WTC11 (cell line): ENCODE measurements around the gene TPM4. TPM values are rescaled to one million over a fixed set of nuclear protein-coding genes. Genes with fewer than 3 reads are reported as not detected.

Experiments
- ATAC-seq: fragments of 200-7000 bp; cut with Tn5 transposase; 2 replicates; pipeline ENCODE4 v1.10.0; 2021; ENCODE audit warnings: mild to moderate bottlenecking, moderate library complexity
- CTCF ChIA-PET: fragments of 300-600 bp; sonication (Branson Sonifier 250); formaldehyde crosslinking; loops from one replicate; lab custom pipeline; 2021; ENCODE audit warnings: antibody characterized with exemption; lab: Charles Lee
- POLR2A ChIA-PET: fragments of 350-600 bp; sonication (Branson Sonifier 250); formaldehyde crosslinking; loops from one replicate; lab custom pipeline; 2021; ENCODE audit warnings: antibody characterized with exemption; lab: Charles Lee
- DNase-seq: peaks from one replicate; pipeline ENCODE4 v3.0.0; 2021; ENCODE audit warnings: low spot score
- H3K27ac Mint-ChIP-seq: 2 replicates; pipeline ENCODE4 v1.8.0; 2021; ENCODE audit warnings: mixed read lengths
- H3K27me3 Mint-ChIP-seq: 2 replicates; pipeline ENCODE4 v1.8.0; 2021; ENCODE audit warnings: low read depth, mild to moderate bottlenecking, moderate library complexity, mixed read lengths
- H3K36me3 Mint-ChIP-seq: 2 replicates; pipeline ENCODE4 v1.8.0; 2021; ENCODE audit warnings: mixed read lengths
- H3K4me1 Mint-ChIP-seq: 2 replicates; pipeline ENCODE4 v1.8.0; 2022; ENCODE audit warnings: mixed read lengths
- H3K4me3 Mint-ChIP-seq: 2 replicates; pipeline ENCODE4 v1.8.0; 2021; ENCODE audit warnings: mild to moderate bottlenecking, moderate library complexity, mixed read lengths
- H3K9me3 Mint-ChIP-seq: 2 replicates; pipeline ENCODE4 v1.8.0; 2021; ENCODE audit warnings: mixed read lengths
- ELF4 ChIP-seq: sonication (generic); formaldehyde crosslinking; IDR thresholded peaks from 2 replicates; pipeline ENCODE4 v1.8.1; 2022; ENCODE audit warnings: low read depth, mild to moderate bottlenecking, moderate library complexity, missing genetic modification reagents
- FOXP1 ChIP-seq: sonication (generic); formaldehyde crosslinking; IDR thresholded peaks from 2 replicates; pipeline ENCODE4 v1.8.0; 2022; ENCODE audit warnings: missing genetic modification reagents, mild to moderate bottlenecking, moderate library complexity, borderline replicate concordance
- GRHL2 ChIP-seq: fragments of 250-450 bp; sonication (Bioruptor Pico); IDR thresholded peaks from 2 replicates; pipeline ENCODE4 v1.8.0; 2022; ENCODE audit warnings: mild to moderate bottlenecking, moderate library complexity; ENCODE audit not compliant: insufficient replicate concordance, severe bottlenecking
- MXD4 ChIP-seq: fragments of 250-450 bp; sonication (Bioruptor Pico); IDR thresholded peaks from 2 replicates; pipeline ENCODE4 v1.8.0; 2021; ENCODE audit warnings: mild to moderate bottlenecking, moderate library complexity, borderline replicate concordance
- NR3C1 ChIP-seq: sonication (generic); formaldehyde crosslinking; conservative IDR thresholded peaks from 2 replicates; pipeline ENCODE4 v1.8.1; 2023; ENCODE audit warnings: low read depth, mild to moderate bottlenecking, missing genetic modification reagents
- RELA ChIP-seq: sonication (generic); formaldehyde crosslinking; IDR thresholded peaks from 2 replicates; pipeline ENCODE4 v1.8.1; 2022; ENCODE audit warnings: missing genetic modification reagents, mild to moderate bottlenecking, borderline replicate concordance
- RORB ChIP-seq: fragments of 250-450 bp; sonication (Bioruptor Pico); IDR thresholded peaks from 2 replicates; pipeline ENCODE4 v1.9.0; 2021; ENCODE audit warnings: mild to moderate bottlenecking
- SMAD3 ChIP-seq: sonication (generic); formaldehyde crosslinking; IDR thresholded peaks from 2 replicates; pipeline ENCODE4 v1.8.0; 2022; ENCODE audit warnings: missing genetic modification reagents, mild to moderate bottlenecking, borderline replicate concordance
- SMAD4 ChIP-seq: sonication (generic); formaldehyde crosslinking; IDR thresholded peaks from 2 replicates; pipeline ENCODE4 v1.8.0; 2022; ENCODE audit warnings: mild to moderate bottlenecking, missing genetic modification reagents
- TCF7 ChIP-seq: sonication (generic); formaldehyde crosslinking; IDR thresholded peaks from 2 replicates; pipeline ENCODE4 v1.8.0; 2022; ENCODE audit warnings: mild to moderate bottlenecking, low read depth, missing genetic modification reagents, moderate library complexity
- ZNF317 ChIP-seq: sonication (generic); formaldehyde crosslinking; IDR thresholded peaks from 2 replicates; pipeline ENCODE4 v1.8.1; 2023; ENCODE audit warnings: low read depth, mild to moderate bottlenecking, moderate library complexity, missing genetic modification reagents, borderline replicate concordance
- total RNA-seq: library from RNA; stranded (reverse); gene quantifications from 3 replicates; pipeline ENCODE4 v1.2.3, GENCODE V29; 2021
- TF ChIP-seq, protein P1 (sequence below): fragments of 250-450 bp; sonication (Bioruptor Pico); IDR thresholded peaks from 2 replicates; pipeline ENCODE4 v1.9.0; 2021; ENCODE audit warnings: moderate library complexity, mild to moderate bottlenecking, inconsistent platforms, borderline replicate concordance
- TF ChIP-seq, protein P2 (sequence below): sonication (generic); formaldehyde crosslinking; IDR thresholded peaks from 2 replicates; pipeline ENCODE4 v1.8.0; 2023; ENCODE audit warnings: missing genetic modification reagents, mild to moderate bottlenecking, borderline replicate concordance
- TF ChIP-seq, protein P3 (sequence below): fragments of 250-450 bp; sonication (Bioruptor Pico); conservative IDR thresholded peaks from 2 replicates; pipeline ENCODE4 v1.9.0; 2021; ENCODE audit warnings: mild to moderate bottlenecking
- TF ChIP-seq, protein P4 (sequence below): sonication (generic); formaldehyde crosslinking; IDR thresholded peaks from 2 replicates; pipeline ENCODE4 v1.8.0; 2022; ENCODE audit warnings: mild to moderate bottlenecking, missing genetic modification reagents
- TF ChIP-seq, protein P5 (sequence below): fragments of 250-450 bp; sonication (Bioruptor Pico); IDR thresholded peaks from 2 replicates; pipeline ENCODE4 v1.8.0; 2021; ENCODE audit warnings: mild to moderate bottlenecking
- TF ChIP-seq, protein P6 (sequence below): sonication (generic); formaldehyde crosslinking; IDR thresholded peaks from 2 replicates; pipeline ENCODE4 v1.8.1; 2022; ENCODE audit warnings: mild to moderate bottlenecking, moderate library complexity, missing genetic modification reagents
- TF ChIP-seq, protein P7 (sequence below): sonication (generic); formaldehyde crosslinking; IDR thresholded peaks from 2 replicates; pipeline ENCODE4 v1.8.1; 2023; ENCODE audit warnings: mild to moderate bottlenecking, missing genetic modification reagents, moderate library complexity
- TF ChIP-seq, protein P8 (sequence below): fragments of 200-600 bp; IDR thresholded peaks from 2 replicates; pipeline ENCODE4 v1.8.0; 2022; ENCODE audit warnings: antibody characterized with exemption
- TF ChIP-seq, protein P9 (sequence below): sonication (generic); formaldehyde crosslinking; IDR thresholded peaks from 2 replicates; pipeline ENCODE4 v1.8.1; 2022; ENCODE audit warnings: low read depth, missing genetic modification reagents, borderline replicate concordance

The TPM4 gene
- total RNA-seq, 1 experiment from 2014 or later = 302 TPM

DNA sequence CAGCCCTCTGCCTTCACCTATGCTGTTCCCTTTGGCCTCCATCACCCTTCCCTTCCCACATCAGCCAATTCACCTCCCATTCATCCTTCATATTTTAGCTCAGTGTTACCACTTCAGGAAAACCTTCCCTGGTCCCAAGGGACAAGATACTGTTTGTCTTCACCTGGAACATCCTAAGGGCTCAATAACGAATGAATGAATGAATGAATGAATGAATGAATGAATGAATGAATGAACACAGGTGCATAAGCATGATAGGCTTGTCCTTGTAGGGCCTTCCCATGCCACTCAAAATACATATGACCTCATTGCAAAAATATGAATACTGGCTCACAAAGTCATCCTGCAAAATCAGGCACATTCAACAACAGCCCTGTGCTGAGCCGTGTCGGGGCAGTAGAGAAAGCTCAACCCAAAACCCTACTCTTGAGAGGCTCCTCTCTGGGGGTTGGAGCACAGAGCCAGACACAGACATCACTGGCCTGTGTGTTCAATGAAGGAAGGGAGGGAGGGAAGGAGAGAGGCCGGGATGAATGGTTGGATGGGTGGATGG lies 33.7 kb upstream of the TPM4 start (continued):
- TF ChIP-seq, protein P1, sequence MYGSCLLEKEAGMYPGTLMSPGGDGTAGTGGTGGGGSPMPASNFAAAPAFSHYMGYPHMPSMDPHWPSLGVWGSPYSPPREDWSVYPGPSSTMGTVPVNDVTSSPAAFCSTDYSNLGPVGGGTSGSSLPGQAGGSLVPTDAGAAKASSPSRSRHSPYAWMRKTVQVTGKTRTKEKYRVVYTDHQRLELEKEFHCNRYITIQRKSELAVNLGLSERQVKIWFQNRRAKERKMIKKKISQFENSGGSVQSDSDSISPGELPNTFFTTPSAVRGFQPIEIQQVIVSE (CRISPR knock-in tag) = no peak
- TF ChIP-seq ELF4 (CRISPR knock-in tag) (no peak), RELA (CRISPR knock-in tag) (no peak), TCF7 (CRISPR knock-in tag) (no peak), FOXP1 (CRISPR knock-in tag) (no peak), ZNF317 (no peak)
- TF ChIP-seq, protein P2, sequence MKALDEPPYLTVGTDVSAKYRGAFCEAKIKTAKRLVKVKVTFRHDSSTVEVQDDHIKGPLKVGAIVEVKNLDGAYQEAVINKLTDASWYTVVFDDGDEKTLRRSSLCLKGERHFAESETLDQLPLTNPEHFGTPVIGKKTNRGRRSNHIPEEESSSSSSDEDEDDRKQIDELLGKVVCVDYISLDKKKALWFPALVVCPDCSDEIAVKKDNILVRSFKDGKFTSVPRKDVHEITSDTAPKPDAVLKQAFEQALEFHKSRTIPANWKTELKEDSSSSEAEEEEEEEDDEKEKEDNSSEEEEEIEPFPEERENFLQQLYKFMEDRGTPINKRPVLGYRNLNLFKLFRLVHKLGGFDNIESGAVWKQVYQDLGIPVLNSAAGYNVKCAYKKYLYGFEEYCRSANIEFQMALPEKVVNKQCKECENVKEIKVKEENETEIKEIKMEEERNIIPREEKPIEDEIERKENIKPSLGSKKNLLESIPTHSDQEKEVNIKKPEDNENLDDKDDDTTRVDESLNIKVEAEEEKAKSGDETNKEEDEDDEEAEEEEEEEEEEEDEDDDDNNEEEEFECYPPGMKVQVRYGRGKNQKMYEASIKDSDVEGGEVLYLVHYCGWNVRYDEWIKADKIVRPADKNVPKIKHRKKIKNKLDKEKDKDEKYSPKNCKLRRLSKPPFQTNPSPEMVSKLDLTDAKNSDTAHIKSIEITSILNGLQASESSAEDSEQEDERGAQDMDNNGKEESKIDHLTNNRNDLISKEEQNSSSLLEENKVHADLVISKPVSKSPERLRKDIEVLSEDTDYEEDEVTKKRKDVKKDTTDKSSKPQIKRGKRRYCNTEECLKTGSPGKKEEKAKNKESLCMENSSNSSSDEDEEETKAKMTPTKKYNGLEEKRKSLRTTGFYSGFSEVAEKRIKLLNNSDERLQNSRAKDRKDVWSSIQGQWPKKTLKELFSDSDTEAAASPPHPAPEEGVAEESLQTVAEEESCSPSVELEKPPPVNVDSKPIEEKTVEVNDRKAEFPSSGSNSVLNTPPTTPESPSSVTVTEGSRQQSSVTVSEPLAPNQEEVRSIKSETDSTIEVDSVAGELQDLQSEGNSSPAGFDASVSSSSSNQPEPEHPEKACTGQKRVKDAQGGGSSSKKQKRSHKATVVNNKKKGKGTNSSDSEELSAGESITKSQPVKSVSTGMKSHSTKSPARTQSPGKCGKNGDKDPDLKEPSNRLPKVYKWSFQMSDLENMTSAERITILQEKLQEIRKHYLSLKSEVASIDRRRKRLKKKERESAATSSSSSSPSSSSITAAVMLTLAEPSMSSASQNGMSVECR (CRISPR knock-in tag) = no peak
- TF ChIP-seq, protein P3, sequence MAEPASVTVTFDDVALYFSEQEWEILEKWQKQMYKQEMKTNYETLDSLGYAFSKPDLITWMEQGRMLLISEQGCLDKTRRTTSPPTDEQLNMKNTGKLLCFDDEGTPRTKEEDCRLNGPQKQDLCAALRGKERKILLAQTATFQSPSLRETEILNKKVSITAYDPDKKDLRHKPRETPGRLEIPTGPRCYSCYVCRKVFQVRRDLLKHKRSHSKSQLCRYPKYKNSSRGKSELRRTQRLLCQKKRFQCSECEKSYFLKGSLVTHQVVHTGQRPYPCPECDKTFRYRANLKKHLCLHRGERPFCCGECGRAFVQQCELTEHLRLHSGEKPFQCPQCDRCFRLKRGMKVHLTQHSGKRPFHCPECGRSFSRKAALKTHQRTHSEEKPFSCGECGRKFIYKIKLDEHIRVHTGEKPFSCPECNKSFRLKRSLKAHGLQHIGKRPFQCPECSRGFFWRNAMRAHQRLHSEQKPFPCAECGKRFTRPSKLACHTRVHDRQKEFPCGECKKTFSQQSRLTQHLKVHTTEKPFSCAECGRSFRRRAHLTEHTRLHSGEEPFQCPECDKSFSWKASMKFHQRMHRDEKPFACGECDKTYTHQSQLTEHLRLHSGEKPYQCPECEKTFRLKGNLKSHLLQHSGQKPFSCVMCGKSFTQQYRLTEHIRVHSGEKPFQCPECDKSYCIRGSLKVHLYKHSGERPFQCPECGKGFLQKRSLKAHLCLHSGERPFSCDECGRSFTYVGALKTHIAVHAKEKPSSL = no peak
- TF ChIP-seq, protein P4, sequence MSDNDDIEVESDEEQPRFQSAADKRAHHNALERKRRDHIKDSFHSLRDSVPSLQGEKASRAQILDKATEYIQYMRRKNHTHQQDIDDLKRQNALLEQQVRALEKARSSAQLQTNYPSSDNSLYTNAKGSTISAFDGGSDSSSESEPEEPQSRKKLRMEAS = no peak

DNA sequence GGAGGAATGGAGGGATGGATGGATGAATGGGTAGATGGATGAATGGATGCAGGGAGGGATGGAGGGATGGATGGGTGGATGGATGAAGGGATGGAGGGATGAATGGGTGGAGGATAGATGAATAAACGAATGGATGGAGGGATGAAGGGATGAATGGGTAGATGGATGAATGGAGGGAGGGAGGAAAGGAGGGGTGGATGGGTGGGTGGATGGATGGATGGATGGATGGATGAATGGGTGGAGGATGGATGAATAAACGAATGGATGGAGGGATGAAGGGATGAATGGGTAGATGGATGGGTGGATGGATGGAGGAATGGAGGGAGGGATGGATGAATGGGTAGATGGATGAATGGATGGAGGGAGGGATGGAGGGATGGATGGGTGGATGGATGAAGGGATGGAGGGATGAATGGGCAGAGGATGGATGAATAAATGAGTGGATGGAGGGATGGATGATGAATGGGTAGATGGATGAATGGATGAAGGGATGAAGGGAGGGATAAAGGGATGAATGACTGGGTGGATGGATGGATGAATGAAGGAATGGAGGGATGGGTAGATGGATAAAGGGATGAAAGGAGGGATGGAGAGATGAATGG lies 33.0 kb upstream of the TPM4 start:
- 0 out of 2 replicates have a peak, but pooled peaks cover 3% of the 10 kb centered on the region for H3K4me1 Mint-ChIP-seq
- H3K27ac Mint-ChIP-seq = no peak overlapping the region
- ChIA-PET CTCF (no interaction called here), POLR2A (no interaction called here)
- H3K27me3 Mint-ChIP-seq = peaks cover 8% of the 10 kb centered on the region
- no peak for DNase-seq
- no peak for ATAC-seq
- no peaks in the 10 kb centered on the region for H3K9me3 Mint-ChIP-seq
- no peak overlapping the region for H3K4me3 Mint-ChIP-seq
- H3K36me3 Mint-ChIP-seq = no peaks in the 10 kb centered on the region
- no peak for TF ChIP-seq SMAD4 (CRISPR knock-in tag)
- TF ChIP-seq GRHL2 (CRISPR knock-in tag) = no peak
- TF ChIP-seq SMAD3 (CRISPR knock-in tag) = no peak
- no peak for TF ChIP-seq RORB (CRISPR knock-in tag)
- TF ChIP-seq, protein P5, sequence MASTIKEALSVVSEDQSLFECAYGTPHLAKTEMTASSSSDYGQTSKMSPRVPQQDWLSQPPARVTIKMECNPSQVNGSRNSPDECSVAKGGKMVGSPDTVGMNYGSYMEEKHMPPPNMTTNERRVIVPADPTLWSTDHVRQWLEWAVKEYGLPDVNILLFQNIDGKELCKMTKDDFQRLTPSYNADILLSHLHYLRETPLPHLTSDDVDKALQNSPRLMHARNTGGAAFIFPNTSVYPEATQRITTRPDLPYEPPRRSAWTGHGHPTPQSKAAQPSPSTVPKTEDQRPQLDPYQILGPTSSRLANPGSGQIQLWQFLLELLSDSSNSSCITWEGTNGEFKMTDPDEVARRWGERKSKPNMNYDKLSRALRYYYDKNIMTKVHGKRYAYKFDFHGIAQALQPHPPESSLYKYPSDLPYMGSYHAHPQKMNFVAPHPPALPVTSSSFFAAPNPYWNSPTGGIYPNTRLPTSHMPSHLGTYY (CRISPR knock-in tag) = no peak
- TF ChIP-seq, protein P6, sequence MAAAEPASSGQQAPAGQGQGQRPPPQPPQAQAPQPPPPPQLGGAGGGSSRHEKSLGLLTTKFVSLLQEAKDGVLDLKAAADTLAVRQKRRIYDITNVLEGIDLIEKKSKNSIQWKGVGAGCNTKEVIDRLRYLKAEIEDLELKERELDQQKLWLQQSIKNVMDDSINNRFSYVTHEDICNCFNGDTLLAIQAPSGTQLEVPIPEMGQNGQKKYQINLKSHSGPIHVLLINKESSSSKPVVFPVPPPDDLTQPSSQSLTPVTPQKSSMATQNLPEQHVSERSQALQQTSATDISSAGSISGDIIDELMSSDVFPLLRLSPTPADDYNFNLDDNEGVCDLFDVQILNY (CRISPR knock-in tag) = no peak
- TF ChIP-seq, protein P7, sequence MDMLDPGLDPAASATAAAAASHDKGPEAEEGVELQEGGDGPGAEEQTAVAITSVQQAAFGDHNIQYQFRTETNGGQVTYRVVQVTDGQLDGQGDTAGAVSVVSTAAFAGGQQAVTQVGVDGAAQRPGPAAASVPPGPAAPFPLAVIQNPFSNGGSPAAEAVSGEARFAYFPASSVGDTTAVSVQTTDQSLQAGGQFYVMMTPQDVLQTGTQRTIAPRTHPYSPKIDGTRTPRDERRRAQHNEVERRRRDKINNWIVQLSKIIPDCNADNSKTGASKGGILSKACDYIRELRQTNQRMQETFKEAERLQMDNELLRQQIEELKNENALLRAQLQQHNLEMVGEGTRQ = no peak
- no peak for TF ChIP-seq MXD4 (CRISPR knock-in tag)
- TF ChIP-seq, protein P8, sequence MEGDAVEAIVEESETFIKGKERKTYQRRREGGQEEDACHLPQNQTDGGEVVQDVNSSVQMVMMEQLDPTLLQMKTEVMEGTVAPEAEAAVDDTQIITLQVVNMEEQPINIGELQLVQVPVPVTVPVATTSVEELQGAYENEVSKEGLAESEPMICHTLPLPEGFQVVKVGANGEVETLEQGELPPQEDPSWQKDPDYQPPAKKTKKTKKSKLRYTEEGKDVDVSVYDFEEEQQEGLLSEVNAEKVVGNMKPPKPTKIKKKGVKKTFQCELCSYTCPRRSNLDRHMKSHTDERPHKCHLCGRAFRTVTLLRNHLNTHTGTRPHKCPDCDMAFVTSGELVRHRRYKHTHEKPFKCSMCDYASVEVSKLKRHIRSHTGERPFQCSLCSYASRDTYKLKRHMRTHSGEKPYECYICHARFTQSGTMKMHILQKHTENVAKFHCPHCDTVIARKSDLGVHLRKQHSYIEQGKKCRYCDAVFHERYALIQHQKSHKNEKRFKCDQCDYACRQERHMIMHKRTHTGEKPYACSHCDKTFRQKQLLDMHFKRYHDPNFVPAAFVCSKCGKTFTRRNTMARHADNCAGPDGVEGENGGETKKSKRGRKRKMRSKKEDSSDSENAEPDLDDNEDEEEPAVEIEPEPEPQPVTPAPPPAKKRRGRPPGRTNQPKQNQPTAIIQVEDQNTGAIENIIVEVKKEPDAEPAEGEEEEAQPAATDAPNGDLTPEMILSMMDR = no peak
- TF ChIP-seq, protein P9, sequence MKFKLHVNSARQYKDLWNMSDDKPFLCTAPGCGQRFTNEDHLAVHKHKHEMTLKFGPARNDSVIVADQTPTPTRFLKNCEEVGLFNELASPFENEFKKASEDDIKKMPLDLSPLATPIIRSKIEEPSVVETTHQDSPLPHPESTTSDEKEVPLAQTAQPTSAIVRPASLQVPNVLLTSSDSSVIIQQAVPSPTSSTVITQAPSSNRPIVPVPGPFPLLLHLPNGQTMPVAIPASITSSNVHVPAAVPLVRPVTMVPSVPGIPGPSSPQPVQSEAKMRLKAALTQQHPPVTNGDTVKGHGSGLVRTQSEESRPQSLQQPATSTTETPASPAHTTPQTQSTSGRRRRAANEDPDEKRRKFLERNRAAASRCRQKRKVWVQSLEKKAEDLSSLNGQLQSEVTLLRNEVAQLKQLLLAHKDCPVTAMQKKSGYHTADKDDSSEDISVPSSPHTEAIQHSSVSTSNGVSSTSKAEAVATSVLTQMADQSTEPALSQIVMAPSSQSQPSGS (CRISPR knock-in tag) = no peak
- TF ChIP-seq NR3C1 (CRISPR knock-in tag) = no peak
